Endothelial cell of umbilical vein (primary cell): ENCODE measurements around the gene ETV6. TPM values are rescaled to one million over a fixed set of nuclear protein-coding genes. Genes with fewer than 3 reads are reported as not detected.
A peak's percentile ranks its signal among the peaks of the same experiment; 100 is the strongest.

Experiments
- BruUV-seq: library from RNA; stranded (reverse); fragments of 400-500 nt; replicated peaks from 2 replicates; lab custom pipeline; 2021; lab: Mats Ljungman, UMichigan
- CTCF ChIA-PET: fragments of 300-600, 350-600 bp; sonication (Branson Sonifier 250); formaldehyde crosslinking; loops from one replicate; lab custom pipeline; 2021; ENCODE audit warnings: antibody characterized with exemption, inconsistent platforms; lab: Charles Lee
- POLR2A ChIA-PET: fragments of 300-600, 350-600 bp; sonication (Branson Sonifier 250); formaldehyde crosslinking; loops from one replicate; lab custom pipeline; 2021; ENCODE audit warnings: antibody characterized with exemption, inconsistent platforms; lab: Charles Lee
- DNase-seq: peaks from one replicate; pipeline ENCODE4 v3.0.0-alpha.2; 2011; ENCODE audit warnings: low read depth, low spot score
- FAIRE-seq: peaks from 2 replicates; lab custom pipeline; 2011; peaks lifted over from hg19 to GRCh38; lab: Jason Lieb, UNC
- H2AFZ ChIP-seq: 2 replicates; pipeline ENCODE4 v1.6.0; 2012; ENCODE audit warnings: low read depth, low read length, control low read depth, inconsistent platforms
- H3K27ac ChIP-seq: 2 replicates; pipeline ENCODE4 v1.5.1; 2011; ENCODE audit warnings: low read depth, mild to moderate bottlenecking, control low read depth, low read length, moderate library complexity; ENCODE audit not compliant: insufficient read depth
- H3K27me3 ChIP-seq, 2 experiments: 2 replicates each; pipeline versions ENCODE4 v1.6.0 to v1.6.1; 2011; ENCODE audit warnings: low read length in 2 of 2, mixed read lengths in 1 of 2; ENCODE audit not compliant: control insufficient read depth in 2 of 2, insufficient read depth in 2 of 2
- H3K36me3 ChIP-seq, 2 experiments: 2 replicates in 1 of 2; 3 replicates in 1 of 2; pipeline ENCODE4 v1.5.1; 2011; ENCODE audit warnings: low read length in 2 of 2, mild to moderate bottlenecking in 1 of 2, moderate library complexity in 1 of 2; ENCODE audit not compliant: control insufficient read depth in 2 of 2, insufficient read depth in 2 of 2; ENCODE audit errors: extremely low read depth in 1 of 2
- H3K4me1 ChIP-seq: 3 replicates; pipeline ENCODE4 v1.5.1; 2011; ENCODE audit warnings: mild to moderate bottlenecking, low read length; ENCODE audit not compliant: control insufficient read depth, insufficient read depth; ENCODE audit errors: extremely low read depth
- H3K4me2 ChIP-seq: 2 replicates; pipeline ENCODE4 v1.6.1; 2011; ENCODE audit warnings: low read length, control low read depth, mixed read lengths; ENCODE audit not compliant: insufficient read depth
- H3K4me3 ChIP-seq, 3 experiments: fragments of 200-600 bp in 1 of 3; sonication (generic), shearing (Covaris generic) in 1 of 3; replicated peaks in 1 of 3; 2 replicates each; pipeline ENCODE4 v1.5.1; 2011 to 2016; ENCODE audit warnings: control low read depth in 3 of 3, low read length in 3 of 3, mild to moderate bottlenecking in 2 of 3, inconsistent platforms in 1 of 3, low read depth in 1 of 3, moderate library complexity in 1 of 3; ENCODE audit not compliant: insufficient read depth in 1 of 3
- H3K79me2 ChIP-seq: 2 replicates; pipeline ENCODE4 v1.6.0; 2012; ENCODE audit warnings: low read length, inconsistent platforms; ENCODE audit not compliant: control insufficient read depth, insufficient read depth
- H3K9ac ChIP-seq: replicated peaks from 2 replicates; pipeline ENCODE3; 2011; ENCODE audit warnings: low read length, control low read depth; ENCODE audit not compliant: insufficient read depth; ENCODE audit errors: extremely low read depth
- H3K9me1 ChIP-seq: replicated peaks from 3 replicates; pipeline ENCODE4 v1.6.0; 2011; ENCODE audit warnings: mild to moderate bottlenecking, low read length; ENCODE audit not compliant: control insufficient read depth, insufficient read depth; ENCODE audit errors: extremely low read depth
- H3K9me3 ChIP-seq: replicated peaks from 2 replicates; pipeline ENCODE4 v1.5.1; 2012; ENCODE audit warnings: low read length, inconsistent platforms; ENCODE audit not compliant: control insufficient read depth, insufficient read depth
- H4K20me1 ChIP-seq: replicated peaks from 2 replicates; pipeline ENCODE3; 2011; ENCODE audit warnings: mild to moderate bottlenecking, low read length; ENCODE audit not compliant: control insufficient read depth, insufficient read depth; ENCODE audit errors: extremely low read depth
- CTCF ChIP-seq, 2 donors: IDR thresholded peaks; 1 replicate in 1 of 2; 2 replicates in 1 of 2; pipeline ENCODE4 v1.5.1; 2011; ENCODE audit warnings: low read length in 2 of 2, mild to moderate bottlenecking in 2 of 2, moderate library complexity in 2 of 2, control low read depth in 1 of 2, inconsistent platforms in 1 of 2, low read depth in 1 of 2; ENCODE audit not compliant: insufficient read depth in 1 of 2; ENCODE audit errors: extremely low read depth in 1 of 2
- EZH2 ChIP-seq: IDR thresholded peaks from 2 replicates; pipeline ENCODE4 v1.6.1; 2012; ENCODE audit warnings: borderline replicate concordance, low read depth, mild to moderate bottlenecking, moderate library complexity, low read length, inconsistent platforms; ENCODE audit not compliant: severe bottlenecking
- JUN ChIP-seq: IDR thresholded peaks from 2 replicates; pipeline ENCODE4 v1.6.1; 2011; ENCODE audit warnings: borderline replicate concordance, low read depth; ENCODE audit not compliant: insufficient read length, insufficient read depth
- MAX ChIP-seq: IDR thresholded peaks from 2 replicates; pipeline ENCODE4 v1.6.1; 2011; ENCODE audit not compliant: insufficient read depth, insufficient read length
- MYC ChIP-seq: IDR thresholded peaks from one replicate; pipeline ENCODE4 v1.6.1; 2011; ENCODE audit warnings: mild to moderate bottlenecking, low read depth, low read length
- POLR2A ChIP-seq: IDR thresholded peaks from 2 replicates; pipeline ENCODE4 v1.6.1; 2012; ENCODE audit warnings: low read depth, mild to moderate bottlenecking, control low read depth, low read length
- POLR2AphosphoS5 ChIP-seq: IDR thresholded peaks from 2 replicates; pipeline ENCODE4 v1.6.1; 2012; ENCODE audit warnings: low read depth, mild to moderate bottlenecking, control low read depth, low read length, moderate library complexity; ENCODE audit not compliant: insufficient read depth
- dilution Hi-C: fragments of 300-500 bp; cut with MboI; formaldehyde crosslinking; loops from one replicate; pipeline ENCODE4 v1.15.0; 2019; ENCODE audit warnings: low sequenced_read_pairs; ENCODE audit not compliant: extremely low pct_ligation_motif_present
- intact Hi-C: fragments of 100-400 bp; cut with micrococcal nuclease; formaldehyde crosslinking; loops from one replicate; pipeline ENCODE4 v1.10.0; 2022
- polyA plus RNA-seq, 4 experiments: library from polyadenylated mRNA; depleted of rRNA in 3 of 4; stranded (reverse) in 3 of 4; unstranded in 1 of 4; fragments of >200 nt; gene quantifications; 2 replicates each; pipeline versions ENCODE4 v1.2.1 to v1.2.3, GENCODE V29; 2011 to 2012; ENCODE audit warnings: missing spikeins in 1 of 4
- total RNA-seq: library from RNA; stranded (reverse); gene quantifications from 2 replicates; pipeline ENCODE4 v1.2.3, GENCODE V29; 2021

ETV6 gene
- total and polyA plus RNA-seq, 2 donors (not counting 3 experiments of a cell fraction or from before 2014, with no cell fraction given): 15.9 to 57.1 TPM

DNA sequence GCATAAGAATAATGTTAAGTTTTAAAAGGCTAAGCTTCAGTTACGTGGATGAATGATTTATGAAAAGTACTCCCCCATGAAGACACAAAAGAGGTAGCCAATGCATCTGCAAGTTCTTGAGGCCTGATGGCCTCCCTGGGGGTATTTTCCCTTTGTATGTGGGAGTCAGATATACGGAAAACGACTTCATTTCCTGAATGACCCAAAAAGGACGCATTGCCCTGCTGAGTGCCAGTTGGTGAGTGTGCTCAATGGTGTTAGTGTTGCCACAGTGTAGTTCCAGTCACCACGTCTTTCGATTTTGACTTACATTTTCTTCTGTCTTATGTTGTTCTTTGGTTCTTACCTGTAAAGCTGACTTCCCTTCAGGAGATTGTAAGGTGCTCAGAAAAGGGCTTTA, 8.0 kb downstream of the ETV6 start:
- peak overlapping the region; percentile 3 for H3K4me2 ChIP-seq
- H3K9me3 ChIP-seq: no peaks in the 10 kb centered on the region
- peaks cover 99% of the 10 kb centered on the region for H3K79me2 ChIP-seq
- peaks cover 2 to 8% of the 10 kb centered on the region in 2 experiments for H3K36me3 ChIP-seq
- peaks cover 10% of the 10 kb centered on the region for H4K20me1 ChIP-seq
- FAIRE-seq (no peak), DNase-seq (peak; percentile 50)
- no peak overlapping the region for H3K4me3 ChIP-seq
- no peaks in the 10 kb centered on the region for H3K9me1 ChIP-seq
- dilution Hi-C loops (no loop called here), intact Hi-C loops (no loop called here)
- TF ChIP-seq POLR2AphosphoS5: no peak
- no peak for TF ChIP-seq MYC
- TF ChIP-seq MAX: no peak
- no peak for TF ChIP-seq POLR2A
- TF ChIP-seq CTCF (IDR thresholded peaks at IDR 0.05; ENCODE audit: extremely low read depth in 1 of 2, insufficient read depth in 1 of 2, low read depth in 1 of 2, low read length in 2 of 2): no peak
- no peak for TF ChIP-seq EZH2
- no peak for TF ChIP-seq JUN
- H2AFZ ChIP-seq: no peak overlapping the region
- BruUV-seq: no TSS peak
- ChIA-PET POLR2A (no interaction called here), CTCF (no interaction called here)
- peak overlapping the region; percentile 22 for H3K27ac ChIP-seq
- H3K27me3 ChIP-seq: no peaks in the 10 kb centered on the region
- H3K9ac ChIP-seq: no peak overlapping the region
- H3K4me1 ChIP-seq: peaks cover 32% of the 10 kb centered on the region
